ENCODE results near the gene AFMID.
"Not testable (repeated sequence)": the region's sequence is repeated elsewhere in the genome, so short reads cannot be mapped to it uniquely, and the experiment has no call there.

The AFMID gene

GRCh38 chr17:78186692-78187595 lies at the start of gene AFMID, which contains the start of gene TK1:
Gene AFMID, plus strand, starts transcription at chr17:78187362. Its CDS starts 9 bp downstream, at chr17:78187371.
Gene TK1, minus strand, starts transcription at chr17:78187052. Its CDS starts 58 bp downstream, at chr17:78186994.
- Histone ChIP-seq H3K4me3 (ENCODE audit: low read depth, low read length) (peak within 1 kb of the TSS; percentile 79), H3K9ac (ENCODE audit: low read depth, low read length) (peak within 1 kb of the TSS; percentile 81), H3K36me3 (ENCODE audit: control insufficient read depth, insufficient read depth, low read length) (peaks cover 27% of the 10 kb centered on the region), H3K27me3 (ENCODE audit: control insufficient read depth, insufficient read depth, low read length) (no peaks in the 10 kb centered on the region), H3K9me3 (ENCODE audit: control insufficient read depth, insufficient read depth, low read length) (no peaks in the 10 kb centered on the region), H3K4me1 (ENCODE audit: control insufficient read depth, insufficient read depth, low read length) (peaks cover 7% of the 10 kb centered on the region)

- peaks cover 4% of the 10 kb centered on the region for H3K4me1 ChIP-seq (ENCODE audit: control insufficient read depth, insufficient read depth, low read length)
Measured at GRCh38 chr17:78137392-78138203, 49.6 kb upstream of the AFMID start.

GRCh38 chr17:78138204-78139060 lies 48.7 kb upstream of the AFMID start:
- no peak overlapping the region for H3K4me3 ChIP-seq (ENCODE audit: low read depth, low read length)

More at GRCh38 chr17:78137392-78138203, 49.6 kb upstream of the AFMID start:
- H3K36me3 ChIP-seq (ENCODE audit: control insufficient read depth, insufficient read depth, low read length): no peaks in the 10 kb centered on the region
- no peaks in the 10 kb centered on the region for H3K9me3 ChIP-seq (ENCODE audit: control insufficient read depth, insufficient read depth, low read length)
- no peak overlapping the region for H3K9ac ChIP-seq (ENCODE audit: low read depth, low read length)
- peaks cover 12% of the 10 kb centered on the region for H3K27me3 ChIP-seq (ENCODE audit: control insufficient read depth, insufficient read depth, low read length)
- H3K4me3 ChIP-seq (ENCODE audit: low read depth, low read length): no peak overlapping the region

GRCh38 chr17:78139861-78140168 lies 47.3 kb upstream of the AFMID start:
- not testable (repeated sequence) for H3K27me3 ChIP-seq (ENCODE audit: control insufficient read depth, insufficient read depth, low read length); H3K9ac ChIP-seq (ENCODE audit: low read depth, low read length); H3K9me3 ChIP-seq (ENCODE audit: control insufficient read depth, insufficient read depth, low read length); H3K4me1 ChIP-seq (ENCODE audit: control insufficient read depth, insufficient read depth, low read length); H3K36me3 ChIP-seq (ENCODE audit: control insufficient read depth, insufficient read depth, low read length)
- peak overlapping the region; percentile 8 for H3K4me3 ChIP-seq (ENCODE audit: low read depth, low read length)

More at GRCh38 chr17:78138204-78139060, 48.7 kb upstream of the AFMID start:
- Histone ChIP-seq H3K27me3 (ENCODE audit: control insufficient read depth, insufficient read depth, low read length) (peaks cover 5% of the 10 kb centered on the region), H3K9ac (ENCODE audit: low read depth, low read length) (no peak overlapping the region), H3K4me1 (ENCODE audit: control insufficient read depth, insufficient read depth, low read length) (peaks cover 4% of the 10 kb centered on the region), H3K36me3 (ENCODE audit: control insufficient read depth, insufficient read depth, low read length) (no peaks in the 10 kb centered on the region), H3K9me3 (ENCODE audit: control insufficient read depth, insufficient read depth, low read length) (no peaks in the 10 kb centered on the region)

- Histone ChIP-seq H3K4me1 (ENCODE audit: control insufficient read depth, insufficient read depth, low read length) (no peaks in the 10 kb centered on the region), H3K9ac (ENCODE audit: low read depth, low read length) (peak overlapping the region; percentile 24), H3K36me3 (ENCODE audit: control insufficient read depth, insufficient read depth, low read length) (no peaks in the 10 kb centered on the region), H3K9me3 (ENCODE audit: control insufficient read depth, insufficient read depth, low read length) (no peaks in the 10 kb centered on the region), H3K4me3 (ENCODE audit: low read depth, low read length) (peak overlapping the region; percentile 45), H3K27me3 (ENCODE audit: control insufficient read depth, insufficient read depth, low read length) (no peaks in the 10 kb centered on the region)
Measured at GRCh38 chr17:78140169-78141051, 46.8 kb upstream of the AFMID start.

GRCh38 chr17:78141437-78142118 lies 45.6 kb upstream of the AFMID start:
- Histone ChIP-seq H3K9me3 (ENCODE audit: control insufficient read depth, insufficient read depth, low read length) (no peaks in the 10 kb centered on the region), H3K9ac (ENCODE audit: low read depth, low read length) (no peak overlapping the region), H3K27me3 (ENCODE audit: control insufficient read depth, insufficient read depth, low read length) (no peaks in the 10 kb centered on the region), H3K36me3 (ENCODE audit: control insufficient read depth, insufficient read depth, low read length) (peaks cover under 1% of the 10 kb centered on the region), H3K4me3 (ENCODE audit: low read depth, low read length) (no peak overlapping the region), H3K4me1 (ENCODE audit: control insufficient read depth, insufficient read depth, low read length) (no peaks in the 10 kb centered on the region)

- no peaks in the 10 kb centered on the region for H3K4me1 ChIP-seq (ENCODE audit: control insufficient read depth, insufficient read depth, low read length)
- no peaks in the 10 kb centered on the region for H3K9me3 ChIP-seq (ENCODE audit: control insufficient read depth, insufficient read depth, low read length)
- peaks cover 2% of the 10 kb centered on the region for H3K36me3 ChIP-seq (ENCODE audit: control insufficient read depth, insufficient read depth, low read length)
- H3K9ac ChIP-seq (ENCODE audit: low read depth, low read length): no peak overlapping the region
- no peak overlapping the region for H3K4me3 ChIP-seq (ENCODE audit: low read depth, low read length)
- no peaks in the 10 kb centered on the region for H3K27me3 ChIP-seq (ENCODE audit: control insufficient read depth, insufficient read depth, low read length)
Measured at GRCh38 chr17:78142119-78142861, 44.9 kb upstream of the AFMID start.

GRCh38 chr17:78143214-78144146 lies 43.7 kb upstream of the AFMID start:
- peak overlapping the region; percentile 47 for H3K9ac ChIP-seq (ENCODE audit: low read depth, low read length)

GRCh38 chr17:78144147-78144719 lies 42.9 kb upstream of the AFMID start:
- H3K9ac ChIP-seq (ENCODE audit: low read depth, low read length): no peak overlapping the region

More at GRCh38 chr17:78143214-78144146, 43.7 kb upstream of the AFMID start:
- no peaks in the 10 kb centered on the region for H3K27me3 ChIP-seq (ENCODE audit: control insufficient read depth, insufficient read depth, low read length)
- H3K4me1 ChIP-seq (ENCODE audit: control insufficient read depth, insufficient read depth, low read length): no peaks in the 10 kb centered on the region
- peaks cover 2% of the 10 kb centered on the region for H3K36me3 ChIP-seq (ENCODE audit: control insufficient read depth, insufficient read depth, low read length)
- no peak overlapping the region for H3K4me3 ChIP-seq (ENCODE audit: low read depth, low read length)
- H3K9me3 ChIP-seq (ENCODE audit: control insufficient read depth, insufficient read depth, low read length): no peaks in the 10 kb centered on the region

More at GRCh38 chr17:78144147-78144719, 42.9 kb upstream of the AFMID start:
- Histone ChIP-seq H3K4me1 (ENCODE audit: control insufficient read depth, insufficient read depth, low read length) (no peaks in the 10 kb centered on the region), H3K9me3 (ENCODE audit: control insufficient read depth, insufficient read depth, low read length) (no peaks in the 10 kb centered on the region), H3K4me3 (ENCODE audit: low read depth, low read length) (no peak overlapping the region), H3K36me3 (ENCODE audit: control insufficient read depth, insufficient read depth, low read length) (peaks cover 2% of the 10 kb centered on the region), H3K27me3 (ENCODE audit: control insufficient read depth, insufficient read depth, low read length) (no peaks in the 10 kb centered on the region)

All from iPS-15b (cell line).